ENCODE data around the gene ZDHHC3. TPM values are rescaled to one million over a fixed set of nuclear protein-coding genes. Genes with fewer than 3 reads are reported as not detected.

ZDHHC3 gene
- total RNA-seq, 2 donors from 2014 or later = 21.7 to 40.5 TPM

Other genes with a start within 250 kb of the ZDHHC3 start
- 1 to 10 TPM in 1 of 2 donors, under 1 TPM in 1; 0.64 to 1.4 TPM for gene ZNF501, start 246.5 kb downstream of the ZDHHC3 start, total RNA-seq
- gene KIAA1143, start 214.6 kb downstream of the ZDHHC3 start, total RNA-seq = 10 to 100 TPM; 20.2 to 31.3 TPM
- gene KIF15, start 214.4 kb downstream of the ZDHHC3 start, total RNA-seq = 10 to 100 TPM; 37.8 to 39.5 TPM
- 1 to 10 TPM; 6.2 to 9.4 TPM for gene TMEM42, start 114.3 kb downstream of the ZDHHC3 start, total RNA-seq
- gene TGM4, start 101.6 kb downstream of the ZDHHC3 start, total RNA-seq = not detected
- 10 to 100 TPM; 47.8 to 71.1 TPM for gene EXOSC7, start 70 bp upstream of the ZDHHC3 start, total RNA-seq
- not detected for gene CLEC3B, start 50.1 kb upstream of the ZDHHC3 start, total RNA-seq
- gene CDCP1, start 170.2 kb upstream of the ZDHHC3 start, total RNA-seq = 1 to 10 TPM in 1 of 2 donors, under 1 TPM in 1; 0.41 to 1.5 TPM

Data from activated naive CD4-positive, alpha-beta T cell treated with anti-CD3 and anti-CD28 coated beads, Interleukin-2, amount 50 U/mL, for 72 hours (primary cell).